Medulla oblongata (tissue), 1 donor: ENCODE results near the gene INCA1.
A peak's percentile ranks its signal among the peaks of the same experiment; 100 is the strongest.
"Not testable (repeated sequence)": the region's sequence is repeated elsewhere in the genome, so short reads cannot be mapped to it uniquely, and the experiment has no call there.

Experiments used
- DNase-seq: peaks from one replicate; pipeline ENCODE4 v3.0.0-alpha.2; 2015; ENCODE audit errors: extremely low spot score

The INCA1 gene

GRCh38 chr17:4997302-4998026 lies at the start of gene INCA1, which contains the start of gene KIF1C:
INCA1 (minus strand) TSS chr17:4997522; CDS start chr17:4994437, 3,085 bp downstream.
KIF1C (plus strand) TSS chr17:4997950; CDS start chr17:5000247, 2,297 bp downstream.
- DNase-seq = peak; percentile 96

- DNase-seq = no peak
These were observed 48.2 kb upstream of the INCA1 start for GRCh38 chr17:5045496-5045895.

- no peak for DNase-seq
These were observed 47.3 kb upstream of the INCA1 start for GRCh38 chr17:5044630-5045029.

- no peak for DNase-seq
These were observed 46.2 kb upstream of the INCA1 start for GRCh38 chr17:5043524-5043923.

GRCh38 chr17:5042157-5043022 lies 45.1 kb upstream of the INCA1 start:
- no peak for DNase-seq

- DNase-seq = no peak
These were observed 38.0 kb upstream of the INCA1 start, which contains the start of gene SLC52A1 for GRCh38 chr17:5035315-5035714. SLC52A1 (minus strand) TSS chr17:5035426; CDS start chr17:5034606, 820 bp downstream.

GRCh38 chr17:5034651-5035050 lies 37.3 kb upstream of the INCA1 start:
- DNase-seq = no peak

- no peak for DNase-seq
These were observed 36.7 kb upstream of the INCA1 start for GRCh38 chr17:5034063-5034462.

- DNase-seq = no peak
These were observed 36.2 kb upstream of the INCA1 start for GRCh38 chr17:5033352-5034015.

- DNase-seq = no peak
These were observed 35.5 kb upstream of the INCA1 start for GRCh38 chr17:5032865-5033264.

- DNase-seq = peak; percentile 81
These were observed 34.2 kb upstream of the INCA1 start for GRCh38 chr17:5031365-5032082.

GRCh38 chr17:5030168-5030567 lies 32.8 kb upstream of the INCA1 start:
- DNase-seq = not testable (repeated sequence)

- peak; percentile 40 for DNase-seq
These were observed 30.6 kb upstream of the INCA1 start for GRCh38 chr17:5027916-5028315.

GRCh38 chr17:5027299-5027698 lies 30.0 kb upstream of the INCA1 start:
- DNase-seq = no peak

GRCh38 chr17:5024604-5025003 lies 27.3 kb upstream of the INCA1 start:
- DNase-seq = no peak

- DNase-seq = no peak
These were observed 26.3 kb upstream of the INCA1 start for GRCh38 chr17:5023588-5024147.

- DNase-seq = no peak
These were observed 24.9 kb upstream of the INCA1 start for GRCh38 chr17:5022171-5022711.

GRCh38 chr17:5020502-5021023 lies 23.2 kb upstream of the INCA1 start:
- no peak for DNase-seq

GRCh38 chr17:5019475-5019956 lies 22.2 kb upstream of the INCA1 start:
- no peak for DNase-seq

GRCh38 chr17:5014357-5014756 lies 17.0 kb upstream of the INCA1 start:
- no peak for DNase-seq
